WTC11 (cell line): ENCODE data around the gene HS1BP3. TPM values are rescaled to one million over a fixed set of nuclear protein-coding genes. Genes with fewer than 3 reads are reported as not detected.
A peak's percentile ranks its signal among the peaks of the same experiment; 100 is the strongest.

Source experiments
- ATAC-seq: fragments of 200-7000 bp; cut with Tn5 transposase; 2 replicates; pipeline ENCODE4 v1.10.0; 2021; ENCODE audit warnings: mild to moderate bottlenecking, moderate library complexity
- CTCF ChIA-PET: fragments of 300-600 bp; sonication (Branson Sonifier 250); formaldehyde crosslinking; loops from one replicate; lab custom pipeline; 2021; ENCODE audit warnings: antibody characterized with exemption; lab: Charles Lee
- POLR2A ChIA-PET: fragments of 350-600 bp; sonication (Branson Sonifier 250); formaldehyde crosslinking; loops from one replicate; lab custom pipeline; 2021; ENCODE audit warnings: antibody characterized with exemption; lab: Charles Lee
- DNase-seq: peaks from one replicate; pipeline ENCODE4 v3.0.0; 2021; ENCODE audit warnings: low spot score
- H3K27ac Mint-ChIP-seq: 2 replicates; pipeline ENCODE4 v1.8.0; 2021; ENCODE audit warnings: mixed read lengths
- H3K27me3 Mint-ChIP-seq: 2 replicates; pipeline ENCODE4 v1.8.0; 2021; ENCODE audit warnings: low read depth, mild to moderate bottlenecking, moderate library complexity, mixed read lengths
- H3K36me3 Mint-ChIP-seq: 2 replicates; pipeline ENCODE4 v1.8.0; 2021; ENCODE audit warnings: mixed read lengths
- H3K4me1 Mint-ChIP-seq: 2 replicates; pipeline ENCODE4 v1.8.0; 2022; ENCODE audit warnings: mixed read lengths
- H3K4me3 Mint-ChIP-seq: 2 replicates; pipeline ENCODE4 v1.8.0; 2021; ENCODE audit warnings: mild to moderate bottlenecking, moderate library complexity, mixed read lengths
- H3K9me3 Mint-ChIP-seq: 2 replicates; pipeline ENCODE4 v1.8.0; 2021; ENCODE audit warnings: mixed read lengths
- ATF1 ChIP-seq: sonication (generic); formaldehyde crosslinking; IDR thresholded peaks from 2 replicates; pipeline ENCODE4 v1.8.1; 2023; ENCODE audit warnings: mild to moderate bottlenecking, moderate library complexity, missing genetic modification reagents
- GABPB1 ChIP-seq: sonication (generic); formaldehyde crosslinking; IDR thresholded peaks from 2 replicates; pipeline ENCODE4 v1.8.1; 2023; ENCODE audit warnings: mild to moderate bottlenecking, missing genetic modification reagents
- KAT7 ChIP-seq: sonication (generic); formaldehyde crosslinking; IDR thresholded peaks from 2 replicates; pipeline ENCODE4 v1.8.1; 2023; ENCODE audit warnings: missing genetic modification reagents, mild to moderate bottlenecking, borderline replicate concordance
- RELA ChIP-seq: sonication (generic); formaldehyde crosslinking; IDR thresholded peaks from 2 replicates; pipeline ENCODE4 v1.8.1; 2022; ENCODE audit warnings: missing genetic modification reagents, mild to moderate bottlenecking, borderline replicate concordance
- ZNF263 ChIP-seq: sonication (generic); formaldehyde crosslinking; IDR thresholded peaks from 2 replicates; pipeline ENCODE4 v1.8.1; 2022; ENCODE audit warnings: low read depth, mild to moderate bottlenecking, moderate library complexity, missing genetic modification reagents
- total RNA-seq: library from RNA; stranded (reverse); gene quantifications from 3 replicates; pipeline ENCODE4 v1.2.3, GENCODE V29; 2021
- TF ChIP-seq, protein P1 (sequence below): sonication (generic); formaldehyde crosslinking; IDR thresholded peaks from 2 replicates; pipeline ENCODE4 v1.8.1; 2023; ENCODE audit warnings: mild to moderate bottlenecking, moderate library complexity, missing genetic modification reagents
- TF ChIP-seq, protein P2 (sequence below): sonication (generic); formaldehyde crosslinking; IDR thresholded peaks from 2 replicates; pipeline ENCODE4 v1.8.0; 2023; ENCODE audit warnings: mild to moderate bottlenecking, missing genetic modification reagents
- TF ChIP-seq, protein P3 (sequence below): sonication (generic); formaldehyde crosslinking; IDR thresholded peaks from 2 replicates; pipeline ENCODE4 v1.8.1; 2023; ENCODE audit warnings: mild to moderate bottlenecking, missing genetic modification reagents, moderate library complexity
- TF ChIP-seq, protein P4 (sequence below): sonication (generic); formaldehyde crosslinking; IDR thresholded peaks from 2 replicates; pipeline ENCODE4 v1.8.1; 2023; ENCODE audit warnings: mild to moderate bottlenecking, missing genetic modification reagents
- TF ChIP-seq, protein P5 (sequence below): sonication (generic); formaldehyde crosslinking; IDR thresholded peaks from 2 replicates; pipeline ENCODE4 v1.8.1; 2022; ENCODE audit warnings: low read depth, missing genetic modification reagents, borderline replicate concordance
- TF ChIP-seq, protein P6 (sequence below): fragments of 250-450 bp; sonication (Bioruptor Pico); IDR thresholded peaks from 2 replicates; pipeline ENCODE4 v1.9.0; 2021; ENCODE audit warnings: mild to moderate bottlenecking, borderline replicate concordance

The HS1BP3 gene
- total RNA-seq, 1 experiment from 2014 or later: 17.9 TPM

GRCh38 chr2:20669562-20670314, 18.8 kb upstream of the HS1BP3 start:
- ATAC-seq (no peak), DNase-seq (no peak)
- Mint-ChIP-seq H3K4me3 (peak overlapping the region; percentile 53), H3K27ac (no peak overlapping the region), H3K9me3 (no peaks in the 10 kb centered on the region), H3K36me3 (no peaks in the 10 kb centered on the region), H3K4me1 (peaks cover 55% of the 10 kb centered on the region), H3K27me3 (peaks cover 96% of the 10 kb centered on the region)
- ChIA-PET CTCF (interaction anchor here (2.8 to 10.1 kb wide), 2 partner anchors 6 to 19 kb away, joined by 15 to 329 read pairs; partner anchors contain the start of genes GDF7 and HS1BP3), POLR2A (interaction anchor here (0.7 to 1.0 kb wide), 2 partner anchors 13 to 153 kb away, joined by 3 read pairs; partner anchors contain the start of gene LDAH)
- no peak for TF ChIP-seq RELA
- TF ChIP-seq, protein P1, sequence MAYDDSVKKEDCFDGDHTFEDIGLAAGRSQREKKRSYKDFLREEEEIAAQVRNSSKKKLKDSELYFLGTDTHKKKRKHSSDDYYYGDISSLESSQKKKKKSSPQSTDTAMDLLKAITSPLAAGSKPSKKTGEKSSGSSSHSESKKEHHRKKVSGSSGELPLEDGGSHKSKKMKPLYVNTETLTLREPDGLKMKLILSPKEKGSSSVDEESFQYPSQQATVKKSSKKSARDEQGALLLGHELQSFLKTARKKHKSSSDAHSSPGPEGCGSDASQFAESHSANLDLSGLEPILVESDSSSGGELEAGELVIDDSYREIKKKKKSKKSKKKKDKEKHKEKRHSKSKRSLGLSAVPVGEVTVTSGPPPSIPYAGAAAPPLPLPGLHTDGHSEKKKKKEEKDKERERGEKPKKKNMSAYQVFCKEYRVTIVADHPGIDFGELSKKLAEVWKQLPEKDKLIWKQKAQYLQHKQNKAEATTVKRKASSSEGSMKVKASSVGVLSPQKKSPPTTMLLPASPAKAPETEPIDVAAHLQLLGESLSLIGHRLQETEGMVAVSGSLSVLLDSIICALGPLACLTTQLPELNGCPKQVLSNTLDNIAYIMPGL: 0 out of 2 replicates have a peak, but pooled peaks have one; percentile 23
- TF ChIP-seq ATF1 (CRISPR knock-in tag): no peak

GRCh38 chr2:20668871-20669475, 18.1 kb upstream of the HS1BP3 start:
- H3K27me3 Mint-ChIP-seq: peaks cover 96% of the 10 kb centered on the region
- ATAC-seq: no peak
- H3K27ac Mint-ChIP-seq: no peak overlapping the region
- H3K4me1 Mint-ChIP-seq: peaks cover 55% of the 10 kb centered on the region
- no peak for DNase-seq
- peak overlapping the region; percentile 53; the same call in 1 of the 2 replicates for H3K4me3 Mint-ChIP-seq
- POLR2A ChIA-PET: interaction anchor here (0.7 kb wide), 1 partner anchor 14 kb away, joined by 3 read pairs; no protein-coding TSS in a partner anchor
- no peaks in the 10 kb centered on the region for H3K36me3 Mint-ChIP-seq
- CTCF ChIA-PET: interaction anchor here (2.8 kb wide), 1 partner anchor 18 kb away, joined by 15 read pairs; the partner anchor contains the start of gene HS1BP3
- no peaks in the 10 kb centered on the region for H3K9me3 Mint-ChIP-seq
- TF ChIP-seq, protein P2, sequence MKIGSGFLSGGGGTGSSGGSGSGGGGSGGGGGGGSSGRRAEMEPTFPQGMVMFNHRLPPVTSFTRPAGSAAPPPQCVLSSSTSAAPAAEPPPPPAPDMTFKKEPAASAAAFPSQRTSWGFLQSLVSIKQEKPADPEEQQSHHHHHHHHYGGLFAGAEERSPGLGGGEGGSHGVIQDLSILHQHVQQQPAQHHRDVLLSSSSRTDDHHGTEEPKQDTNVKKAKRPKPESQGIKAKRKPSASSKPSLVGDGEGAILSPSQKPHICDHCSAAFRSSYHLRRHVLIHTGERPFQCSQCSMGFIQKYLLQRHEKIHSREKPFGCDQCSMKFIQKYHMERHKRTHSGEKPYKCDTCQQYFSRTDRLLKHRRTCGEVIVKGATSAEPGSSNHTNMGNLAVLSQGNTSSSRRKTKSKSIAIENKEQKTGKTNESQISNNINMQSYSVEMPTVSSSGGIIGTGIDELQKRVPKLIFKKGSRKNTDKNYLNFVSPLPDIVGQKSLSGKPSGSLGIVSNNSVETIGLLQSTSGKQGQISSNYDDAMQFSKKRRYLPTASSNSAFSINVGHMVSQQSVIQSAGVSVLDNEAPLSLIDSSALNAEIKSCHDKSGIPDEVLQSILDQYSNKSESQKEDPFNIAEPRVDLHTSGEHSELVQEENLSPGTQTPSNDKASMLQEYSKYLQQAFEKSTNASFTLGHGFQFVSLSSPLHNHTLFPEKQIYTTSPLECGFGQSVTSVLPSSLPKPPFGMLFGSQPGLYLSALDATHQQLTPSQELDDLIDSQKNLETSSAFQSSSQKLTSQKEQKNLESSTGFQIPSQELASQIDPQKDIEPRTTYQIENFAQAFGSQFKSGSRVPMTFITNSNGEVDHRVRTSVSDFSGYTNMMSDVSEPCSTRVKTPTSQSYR (CRISPR knock-in tag): no peak
- TF ChIP-seq, protein P3, sequence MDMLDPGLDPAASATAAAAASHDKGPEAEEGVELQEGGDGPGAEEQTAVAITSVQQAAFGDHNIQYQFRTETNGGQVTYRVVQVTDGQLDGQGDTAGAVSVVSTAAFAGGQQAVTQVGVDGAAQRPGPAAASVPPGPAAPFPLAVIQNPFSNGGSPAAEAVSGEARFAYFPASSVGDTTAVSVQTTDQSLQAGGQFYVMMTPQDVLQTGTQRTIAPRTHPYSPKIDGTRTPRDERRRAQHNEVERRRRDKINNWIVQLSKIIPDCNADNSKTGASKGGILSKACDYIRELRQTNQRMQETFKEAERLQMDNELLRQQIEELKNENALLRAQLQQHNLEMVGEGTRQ (CRISPR knock-in tag): no peak
- TF ChIP-seq, protein P4, sequence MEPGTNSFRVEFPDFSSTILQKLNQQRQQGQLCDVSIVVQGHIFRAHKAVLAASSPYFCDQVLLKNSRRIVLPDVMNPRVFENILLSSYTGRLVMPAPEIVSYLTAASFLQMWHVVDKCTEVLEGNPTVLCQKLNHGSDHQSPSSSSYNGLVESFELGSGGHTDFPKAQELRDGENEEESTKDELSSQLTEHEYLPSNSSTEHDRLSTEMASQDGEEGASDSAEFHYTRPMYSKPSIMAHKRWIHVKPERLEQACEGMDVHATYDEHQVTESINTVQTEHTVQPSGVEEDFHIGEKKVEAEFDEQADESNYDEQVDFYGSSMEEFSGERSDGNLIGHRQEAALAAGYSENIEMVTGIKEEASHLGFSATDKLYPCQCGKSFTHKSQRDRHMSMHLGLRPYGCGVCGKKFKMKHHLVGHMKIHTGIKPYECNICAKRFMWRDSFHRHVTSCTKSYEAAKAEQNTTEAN (CRISPR knock-in tag): no peak
- no peak for TF ChIP-seq GABPB1 (CRISPR knock-in tag)
- TF ChIP-seq, protein P5, sequence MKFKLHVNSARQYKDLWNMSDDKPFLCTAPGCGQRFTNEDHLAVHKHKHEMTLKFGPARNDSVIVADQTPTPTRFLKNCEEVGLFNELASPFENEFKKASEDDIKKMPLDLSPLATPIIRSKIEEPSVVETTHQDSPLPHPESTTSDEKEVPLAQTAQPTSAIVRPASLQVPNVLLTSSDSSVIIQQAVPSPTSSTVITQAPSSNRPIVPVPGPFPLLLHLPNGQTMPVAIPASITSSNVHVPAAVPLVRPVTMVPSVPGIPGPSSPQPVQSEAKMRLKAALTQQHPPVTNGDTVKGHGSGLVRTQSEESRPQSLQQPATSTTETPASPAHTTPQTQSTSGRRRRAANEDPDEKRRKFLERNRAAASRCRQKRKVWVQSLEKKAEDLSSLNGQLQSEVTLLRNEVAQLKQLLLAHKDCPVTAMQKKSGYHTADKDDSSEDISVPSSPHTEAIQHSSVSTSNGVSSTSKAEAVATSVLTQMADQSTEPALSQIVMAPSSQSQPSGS (CRISPR knock-in tag): no peak
- TF ChIP-seq, protein P6, sequence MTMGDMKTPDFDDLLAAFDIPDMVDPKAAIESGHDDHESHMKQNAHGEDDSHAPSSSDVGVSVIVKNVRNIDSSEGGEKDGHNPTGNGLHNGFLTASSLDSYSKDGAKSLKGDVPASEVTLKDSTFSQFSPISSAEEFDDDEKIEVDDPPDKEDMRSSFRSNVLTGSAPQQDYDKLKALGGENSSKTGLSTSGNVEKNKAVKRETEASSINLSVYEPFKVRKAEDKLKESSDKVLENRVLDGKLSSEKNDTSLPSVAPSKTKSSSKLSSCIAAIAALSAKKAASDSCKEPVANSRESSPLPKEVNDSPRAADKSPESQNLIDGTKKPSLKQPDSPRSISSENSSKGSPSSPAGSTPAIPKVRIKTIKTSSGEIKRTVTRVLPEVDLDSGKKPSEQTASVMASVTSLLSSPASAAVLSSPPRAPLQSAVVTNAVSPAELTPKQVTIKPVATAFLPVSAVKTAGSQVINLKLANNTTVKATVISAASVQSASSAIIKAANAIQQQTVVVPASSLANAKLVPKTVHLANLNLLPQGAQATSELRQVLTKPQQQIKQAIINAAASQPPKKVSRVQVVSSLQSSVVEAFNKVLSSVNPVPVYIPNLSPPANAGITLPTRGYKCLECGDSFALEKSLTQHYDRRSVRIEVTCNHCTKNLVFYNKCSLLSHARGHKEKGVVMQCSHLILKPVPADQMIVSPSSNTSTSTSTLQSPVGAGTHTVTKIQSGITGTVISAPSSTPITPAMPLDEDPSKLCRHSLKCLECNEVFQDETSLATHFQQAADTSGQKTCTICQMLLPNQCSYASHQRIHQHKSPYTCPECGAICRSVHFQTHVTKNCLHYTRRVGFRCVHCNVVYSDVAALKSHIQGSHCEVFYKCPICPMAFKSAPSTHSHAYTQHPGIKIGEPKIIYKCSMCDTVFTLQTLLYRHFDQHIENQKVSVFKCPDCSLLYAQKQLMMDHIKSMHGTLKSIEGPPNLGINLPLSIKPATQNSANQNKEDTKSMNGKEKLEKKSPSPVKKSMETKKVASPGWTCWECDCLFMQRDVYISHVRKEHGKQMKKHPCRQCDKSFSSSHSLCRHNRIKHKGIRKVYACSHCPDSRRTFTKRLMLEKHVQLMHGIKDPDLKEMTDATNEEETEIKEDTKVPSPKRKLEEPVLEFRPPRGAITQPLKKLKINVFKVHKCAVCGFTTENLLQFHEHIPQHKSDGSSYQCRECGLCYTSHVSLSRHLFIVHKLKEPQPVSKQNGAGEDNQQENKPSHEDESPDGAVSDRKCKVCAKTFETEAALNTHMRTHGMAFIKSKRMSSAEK (CRISPR knock-in tag): no peak
- TF ChIP-seq KAT7 (CRISPR knock-in tag): no peak
- TF ChIP-seq ZNF263 (CRISPR knock-in tag): peak; percentile 30; the same call in 1 of the 2 replicates
- TF ChIP-seq, all 79 proteins: peak for 1
